Measurements from ENCODE around the gene SKA2. TPM values are rescaled to one million over a fixed set of nuclear protein-coding genes. Genes with fewer than 3 reads are reported as not detected.

SKA2 gene
- total and polyA plus RNA-seq, 10 of the 15 experiments (the other 5 are each of a cell fraction or from before 2014, with no cell fraction given), result 40.3 to 137 (median 112) TPM

DNA sequence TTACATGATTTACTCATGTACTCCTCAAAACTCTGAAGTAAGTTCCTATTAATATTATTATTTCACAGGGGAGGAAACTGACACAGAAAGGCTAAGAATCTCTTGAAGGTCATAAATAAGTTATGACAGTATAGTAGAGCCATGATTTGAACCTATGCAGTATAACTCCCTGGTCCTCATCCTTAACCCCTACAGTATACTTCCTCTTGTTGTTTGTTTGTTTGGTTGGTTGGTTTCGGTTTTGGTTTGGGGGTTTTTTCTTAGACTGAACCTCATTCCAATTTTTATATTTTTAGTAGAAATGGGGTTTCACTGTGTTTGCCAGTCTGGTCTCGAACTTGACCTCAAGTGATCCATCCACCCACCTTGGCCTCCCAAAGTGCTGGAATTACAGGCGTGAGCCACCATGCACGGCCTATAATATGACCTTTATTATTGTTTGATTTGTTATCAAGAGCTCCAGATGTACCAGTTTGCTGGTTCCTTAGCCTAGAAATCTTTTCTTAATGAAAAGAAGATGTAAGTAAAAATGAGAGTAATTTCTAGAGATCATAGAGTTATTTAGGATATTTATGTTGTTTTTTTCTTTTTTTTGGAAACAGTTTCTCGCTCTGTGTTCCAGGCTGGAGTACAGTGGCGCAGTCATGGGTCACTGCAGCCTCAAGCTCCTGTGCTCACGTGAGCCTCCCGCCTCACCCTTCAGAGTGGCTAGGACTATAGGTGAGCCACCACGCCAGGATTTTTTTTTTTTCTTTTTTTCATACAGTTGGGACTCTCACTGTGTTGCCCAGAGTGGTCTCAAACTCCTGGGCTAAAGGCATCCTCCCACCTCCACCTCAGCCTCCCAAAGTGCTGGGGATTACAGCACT is 5.4 kb upstream of the SKA2 start:
- Histone ChIP-seq H4K20me1 (ENCODE audit: control insufficient read depth, insufficient read depth) (no peaks in the 10 kb centered on the region), H3K36me3 (ENCODE audit: control insufficient read depth in 2 of 2, insufficient read depth in 2 of 2, low read length in 1 of 2) (no peaks in the 10 kb centered on the region), H3K79me2 (ENCODE audit: control insufficient read depth, insufficient read depth, low read length) (peaks cover 84% of the 10 kb centered on the region), H3K27ac (ENCODE audit: control insufficient read depth, insufficient read depth) (peak overlapping the region; percentile 11), H3K4me1 (ENCODE audit: control insufficient read depth, insufficient read depth, low read length) (peaks cover 22% of the 10 kb centered on the region), H2AFZ (ENCODE audit: control insufficient read depth, low read depth, low read length) (peak overlapping the region; percentile 25), H3K9ac (ENCODE audit: control insufficient read depth, insufficient read depth, low read length) (no peak overlapping the region), H3K9me3 (replicated peaks; ENCODE audit: control insufficient read depth, insufficient read depth, low read length) (no peaks in the 10 kb centered on the region), H3K27me3 (replicated peaks in 1 of 2; ENCODE audit: control insufficient read depth in 2 of 2, insufficient read depth in 2 of 2, low read length in 1 of 2) (no peaks in the 10 kb centered on the region), H3K4me2 (ENCODE audit: control insufficient read depth, insufficient read depth) (peak overlapping the region; percentile 35; the same call in 1 of the 2 replicates), H3K4me3 (peak overlapping the region; percentile 45)
- DNase-seq (ENCODE audit: low read depth, low spot score), result no peak
- BruUV-seq (replicated peaks), result no TSS peak
- CTCF ChIA-PET, result no interaction called here
- RAD21 ChIA-PET (ENCODE audit: unreplicated experiment), result no interaction called here
- intact Hi-C loops (cut with micrococcal nuclease; ENCODE audit: unreplicated experiment), result no loop called here
- in situ Hi-C loops (cut with MboI), result no loop called here
- SMC1A ChIA-PET (ENCODE audit: uncharacterized antibody, unreplicated experiment), result interaction anchor here (0.9 to 1.5 kb wide), 3 partner anchors 9 to 60 kb away, joined by 3 read pairs; partner anchors contain the start of gene GDPD1
- 52% methylated on average over 9 of the region's 9 CpGs for WGBS (ENCODE audit: insufficient coverage, insufficient replicate concordance, low lambda C conversion rate, missing lambda C conversion rate)
- peak; percentile 56 for FAIRE-seq
- POLR2A ChIA-PET, result interaction anchor here (0.6 to 1.0 kb wide), 3 partner anchors 449 to 483 kb away, joined by 3 to 4 read pairs (median 3); no protein-coding TSS in a partner anchor
- ATAC-seq, result peak; percentile 11; the same call in 1 of the 3 replicates
- TF ChIP-seq RBBP5 (conservative IDR thresholded peaks at IDR 0.05) (0 out of 2 replicates have a peak, but pooled peaks have one; percentile 11), RUNX3 (IDR thresholded peaks at IDR 0.05; ENCODE audit: low read length) (peak; percentile 62; the same call in 1 of the 2 replicates), MTA3 (IDR thresholded peaks at IDR 0.05; ENCODE audit: borderline replicate concordance, low read length) (0 out of 2 replicates have a peak, but pooled peaks have one; percentile 41), ETV6 (conservative IDR thresholded peaks at IDR 0.05 in 1 of 2, IDR thresholded peaks at IDR 0.05 in 1 of 2; ENCODE audit: borderline replicate concordance in 1 of 2, low read depth in 1 of 2) (0 out of 4 replicates have a peak, but pooled peaks of 1 of the 2 experiments have one; percentile 58), RB1 (IDR thresholded peaks at IDR 0.05; ENCODE audit: borderline replicate concordance) (no peak), RCOR1 (conservative IDR thresholded peaks at IDR 0.05; ENCODE audit: low read depth, low read length) (no peak)
- TF ChIP-seq, protein P1, sequence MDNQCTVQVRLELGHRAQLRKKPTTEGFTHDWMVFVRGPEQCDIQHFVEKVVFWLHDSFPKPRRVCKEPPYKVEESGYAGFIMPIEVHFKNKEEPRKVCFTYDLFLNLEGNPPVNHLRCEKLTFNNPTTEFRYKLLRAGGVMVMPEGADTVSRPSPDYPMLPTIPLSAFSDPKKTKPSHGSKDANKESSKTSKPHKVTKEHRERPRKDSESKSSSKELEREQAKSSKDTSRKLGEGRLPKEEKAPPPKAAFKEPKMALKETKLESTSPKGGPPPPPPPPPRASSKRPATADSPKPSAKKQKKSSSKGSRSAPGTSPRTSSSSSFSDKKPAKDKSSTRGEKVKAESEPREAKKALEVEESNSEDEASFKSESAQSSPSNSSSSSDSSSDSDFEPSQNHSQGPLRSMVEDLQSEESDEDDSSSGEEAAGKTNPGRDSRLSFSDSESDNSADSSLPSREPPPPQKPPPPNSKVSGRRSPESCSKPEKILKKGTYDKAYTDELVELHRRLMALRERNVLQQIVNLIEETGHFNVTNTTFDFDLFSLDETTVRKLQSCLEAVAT (IDR thresholded peaks at IDR 0.05), result peak; percentile 66; the same call in 1 of the 2 replicates
- TF ChIP-seq, protein P2, sequence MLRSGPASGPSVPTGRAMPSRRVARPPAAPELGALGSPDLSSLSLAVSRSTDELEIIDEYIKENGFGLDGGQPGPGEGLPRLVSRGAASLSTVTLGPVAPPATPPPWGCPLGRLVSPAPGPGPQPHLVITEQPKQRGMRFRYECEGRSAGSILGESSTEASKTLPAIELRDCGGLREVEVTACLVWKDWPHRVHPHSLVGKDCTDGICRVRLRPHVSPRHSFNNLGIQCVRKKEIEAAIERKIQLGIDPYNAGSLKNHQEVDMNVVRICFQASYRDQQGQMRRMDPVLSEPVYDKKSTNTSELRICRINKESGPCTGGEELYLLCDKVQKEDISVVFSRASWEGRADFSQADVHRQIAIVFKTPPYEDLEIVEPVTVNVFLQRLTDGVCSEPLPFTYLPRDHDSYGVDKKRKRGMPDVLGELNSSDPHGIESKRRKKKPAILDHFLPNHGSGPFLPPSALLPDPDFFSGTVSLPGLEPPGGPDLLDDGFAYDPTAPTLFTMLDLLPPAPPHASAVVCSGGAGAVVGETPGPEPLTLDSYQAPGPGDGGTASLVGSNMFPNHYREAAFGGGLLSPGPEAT (IDR thresholded peaks at IDR 0.05; ENCODE audit: low read depth), result 0 out of 2 replicates have a peak, but pooled peaks have one; percentile 13
